Thyroid gland (tissue), 4 donors: ENCODE measurements around the gene ORAI1.

Experiments used
- POLR2A ChIP-seq, 2 donors: fragments of 450-650 bp; IDR thresholded peaks; one replicate each; pipeline ENCODE4 v1.6.1; 2017; ENCODE audit warnings: antibody characterized with exemption in 2 of 2, mild to moderate bottlenecking in 2 of 2, moderate library complexity in 1 of 2
- TF ChIP-seq, protein P1 (sequence below), 6 experiments: fragments of 200-600 bp in 3 of 6; fragments of 450-650 bp in 3 of 6; sonication (generic) in 3 of 6; IDR thresholded peaks; one replicate each; pipeline ENCODE4 v1.5.1; 2016 to 2019; ENCODE audit warnings: antibody characterized with exemption in 6 of 6, mild to moderate bottlenecking in 2 of 6, inconsistent platforms in 1 of 6, moderate library complexity in 1 of 6

DNA sequence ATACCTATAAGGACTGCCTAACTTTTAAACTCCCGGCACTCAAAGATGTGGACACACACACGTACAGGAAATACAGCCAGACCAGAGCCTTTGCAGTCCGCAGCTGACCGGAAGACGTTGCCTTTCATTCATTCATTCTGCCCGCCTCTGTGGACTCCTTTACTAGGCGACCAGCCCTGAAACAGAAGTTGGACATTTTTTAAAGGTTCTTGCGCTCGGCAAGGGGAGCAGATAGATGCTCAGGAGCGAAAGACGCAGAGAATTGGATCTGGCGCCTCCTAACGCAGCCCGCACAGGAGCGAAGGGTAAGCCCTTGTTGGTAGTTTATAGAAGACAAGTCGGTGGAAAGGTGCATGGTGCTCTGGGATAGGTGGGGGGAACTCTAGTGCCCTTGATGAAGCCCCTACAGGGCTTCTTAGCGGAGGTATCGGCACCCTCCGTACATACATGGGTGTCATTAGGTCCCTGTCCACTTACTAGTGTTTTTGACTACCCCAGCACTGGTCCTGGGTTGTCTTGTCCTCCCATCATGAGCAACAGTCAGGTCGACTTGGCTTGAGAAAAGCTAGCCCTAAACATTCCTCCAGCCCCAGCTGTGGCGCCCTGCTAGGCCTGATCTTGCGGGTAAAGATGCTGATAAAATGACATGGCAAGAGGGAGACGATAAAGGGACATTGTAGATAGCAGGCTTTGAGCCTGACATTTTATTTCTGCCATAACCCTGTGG is 45.2 kb upstream of the ORAI1 start, which contains the start of gene KDM2B:
- TF ChIP-seq POLR2A (IDR thresholded peaks at IDR 0.05): no peak
- TF ChIP-seq, protein P1, sequence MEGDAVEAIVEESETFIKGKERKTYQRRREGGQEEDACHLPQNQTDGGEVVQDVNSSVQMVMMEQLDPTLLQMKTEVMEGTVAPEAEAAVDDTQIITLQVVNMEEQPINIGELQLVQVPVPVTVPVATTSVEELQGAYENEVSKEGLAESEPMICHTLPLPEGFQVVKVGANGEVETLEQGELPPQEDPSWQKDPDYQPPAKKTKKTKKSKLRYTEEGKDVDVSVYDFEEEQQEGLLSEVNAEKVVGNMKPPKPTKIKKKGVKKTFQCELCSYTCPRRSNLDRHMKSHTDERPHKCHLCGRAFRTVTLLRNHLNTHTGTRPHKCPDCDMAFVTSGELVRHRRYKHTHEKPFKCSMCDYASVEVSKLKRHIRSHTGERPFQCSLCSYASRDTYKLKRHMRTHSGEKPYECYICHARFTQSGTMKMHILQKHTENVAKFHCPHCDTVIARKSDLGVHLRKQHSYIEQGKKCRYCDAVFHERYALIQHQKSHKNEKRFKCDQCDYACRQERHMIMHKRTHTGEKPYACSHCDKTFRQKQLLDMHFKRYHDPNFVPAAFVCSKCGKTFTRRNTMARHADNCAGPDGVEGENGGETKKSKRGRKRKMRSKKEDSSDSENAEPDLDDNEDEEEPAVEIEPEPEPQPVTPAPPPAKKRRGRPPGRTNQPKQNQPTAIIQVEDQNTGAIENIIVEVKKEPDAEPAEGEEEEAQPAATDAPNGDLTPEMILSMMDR (IDR thresholded peaks at IDR 0.05): no peak
